Measurements from ENCODE around the gene CEP85.

The CEP85 gene

DNA sequence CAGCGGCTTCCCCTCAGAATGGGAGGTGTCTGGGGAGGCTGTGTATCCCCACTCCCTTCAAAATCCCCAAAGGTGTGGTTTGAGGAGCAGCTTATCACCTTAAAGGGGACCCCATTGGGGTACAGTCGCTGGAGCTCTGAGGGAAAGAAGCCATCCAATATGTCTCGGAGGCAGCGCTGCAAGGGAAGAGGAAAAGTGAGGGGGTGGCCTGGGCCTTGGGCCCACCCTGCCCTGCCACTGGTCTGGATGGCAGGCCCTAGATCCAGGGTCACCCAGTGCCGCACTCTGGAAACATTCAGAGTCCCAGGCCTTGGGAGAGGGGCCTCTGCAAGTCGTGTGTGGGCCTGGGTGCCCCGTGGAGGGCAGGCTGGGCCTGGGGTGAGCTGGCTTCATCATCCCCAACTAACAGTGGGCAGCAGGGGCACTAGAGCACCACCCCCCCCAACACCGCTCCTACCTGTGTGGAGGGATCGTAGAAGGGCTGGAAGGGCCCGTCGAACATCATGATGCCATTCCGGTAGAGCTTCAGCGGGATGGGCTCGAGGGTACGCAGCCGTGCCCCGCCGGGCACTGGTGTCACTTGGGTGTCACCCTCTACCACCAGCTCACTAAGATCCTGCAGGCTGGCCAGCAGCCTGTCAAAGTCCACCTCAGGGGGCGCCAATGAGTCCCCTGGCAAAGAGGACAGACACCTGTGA is 51.5 kb downstream of the CEP85 start:
- Histone ChIP-seq H3K79me2 (ENCODE audit: low read length) (no peaks in the 10 kb centered on the region), H4K20me1 (ENCODE audit: insufficient read depth, low read length) (no peaks in the 10 kb centered on the region), H3K4me2 (ENCODE audit: low read length) (no peak overlapping the region), H3K9me3 (ENCODE audit: insufficient read depth, low read length) (peaks cover 10% of the 10 kb centered on the region; the same call in 1 of the 2 replicates), H2AFZ (ENCODE audit: low read depth, low read length) (no peak overlapping the region), H3K27me3 (ENCODE audit: low read depth, low read length) (no peaks in the 10 kb centered on the region), H3K27ac (ENCODE audit: low read length) (no peak overlapping the region), H3K36me3 (replicated peaks; ENCODE audit: low read depth, low read length) (no peaks in the 10 kb centered on the region), H3K4me3 (ENCODE audit: low read length) (no peak overlapping the region), H3K4me1 (ENCODE audit: low read length) (peaks cover 40% of the 10 kb centered on the region), H3K9ac (ENCODE audit: low read length) (no peak overlapping the region)
- TF ChIP-seq EZH2phosphoT487 (IDR thresholded peaks at IDR 0.05; ENCODE audit: low read depth): no peak
- TF ChIP-seq, protein P1, sequence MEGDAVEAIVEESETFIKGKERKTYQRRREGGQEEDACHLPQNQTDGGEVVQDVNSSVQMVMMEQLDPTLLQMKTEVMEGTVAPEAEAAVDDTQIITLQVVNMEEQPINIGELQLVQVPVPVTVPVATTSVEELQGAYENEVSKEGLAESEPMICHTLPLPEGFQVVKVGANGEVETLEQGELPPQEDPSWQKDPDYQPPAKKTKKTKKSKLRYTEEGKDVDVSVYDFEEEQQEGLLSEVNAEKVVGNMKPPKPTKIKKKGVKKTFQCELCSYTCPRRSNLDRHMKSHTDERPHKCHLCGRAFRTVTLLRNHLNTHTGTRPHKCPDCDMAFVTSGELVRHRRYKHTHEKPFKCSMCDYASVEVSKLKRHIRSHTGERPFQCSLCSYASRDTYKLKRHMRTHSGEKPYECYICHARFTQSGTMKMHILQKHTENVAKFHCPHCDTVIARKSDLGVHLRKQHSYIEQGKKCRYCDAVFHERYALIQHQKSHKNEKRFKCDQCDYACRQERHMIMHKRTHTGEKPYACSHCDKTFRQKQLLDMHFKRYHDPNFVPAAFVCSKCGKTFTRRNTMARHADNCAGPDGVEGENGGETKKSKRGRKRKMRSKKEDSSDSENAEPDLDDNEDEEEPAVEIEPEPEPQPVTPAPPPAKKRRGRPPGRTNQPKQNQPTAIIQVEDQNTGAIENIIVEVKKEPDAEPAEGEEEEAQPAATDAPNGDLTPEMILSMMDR (IDR thresholded peaks at IDR 0.05; ENCODE audit: low read depth, low read length): peak; percentile 35

DNA sequence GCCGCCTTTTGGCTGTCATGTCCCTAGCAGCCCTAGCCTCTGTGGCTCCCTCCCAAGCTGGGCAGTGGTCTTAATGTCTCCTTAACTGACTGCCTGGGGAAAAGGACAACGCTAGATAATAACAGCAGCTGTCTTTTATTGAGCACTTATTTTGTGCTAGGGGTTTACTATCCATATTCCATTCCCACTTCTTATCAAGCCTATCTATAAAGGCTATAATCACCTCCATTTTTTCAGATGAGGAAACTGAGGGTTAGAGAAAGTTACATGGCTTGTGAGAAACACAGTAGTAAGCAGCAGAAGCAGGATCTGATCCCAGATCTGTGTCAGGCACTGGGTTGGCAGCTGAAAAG is 52.0 kb downstream of the CEP85 start:
- Histone ChIP-seq H3K27me3 (ENCODE audit: low read depth, low read length) (no peaks in the 10 kb centered on the region), H3K4me2 (ENCODE audit: low read length) (no peak overlapping the region), H3K9me3 (ENCODE audit: insufficient read depth, low read length) (peaks cover 10% of the 10 kb centered on the region; the same call in 1 of the 2 replicates), H4K20me1 (ENCODE audit: insufficient read depth, low read length) (no peaks in the 10 kb centered on the region), H2AFZ (ENCODE audit: low read depth, low read length) (no peak overlapping the region), H3K27ac (ENCODE audit: low read length) (no peak overlapping the region), H3K4me3 (ENCODE audit: low read length) (no peak overlapping the region), H3K9ac (ENCODE audit: low read length) (no peak overlapping the region), H3K79me2 (ENCODE audit: low read length) (no peaks in the 10 kb centered on the region), H3K36me3 (replicated peaks; ENCODE audit: low read depth, low read length) (no peaks in the 10 kb centered on the region), H3K4me1 (ENCODE audit: low read length) (peaks cover 44% of the 10 kb centered on the region)
- TF ChIP-seq EZH2phosphoT487 (IDR thresholded peaks at IDR 0.05; ENCODE audit: low read depth): no peak
- TF ChIP-seq, protein P1 (IDR thresholded peaks at IDR 0.05; ENCODE audit: low read depth, low read length): no peak

DNA sequence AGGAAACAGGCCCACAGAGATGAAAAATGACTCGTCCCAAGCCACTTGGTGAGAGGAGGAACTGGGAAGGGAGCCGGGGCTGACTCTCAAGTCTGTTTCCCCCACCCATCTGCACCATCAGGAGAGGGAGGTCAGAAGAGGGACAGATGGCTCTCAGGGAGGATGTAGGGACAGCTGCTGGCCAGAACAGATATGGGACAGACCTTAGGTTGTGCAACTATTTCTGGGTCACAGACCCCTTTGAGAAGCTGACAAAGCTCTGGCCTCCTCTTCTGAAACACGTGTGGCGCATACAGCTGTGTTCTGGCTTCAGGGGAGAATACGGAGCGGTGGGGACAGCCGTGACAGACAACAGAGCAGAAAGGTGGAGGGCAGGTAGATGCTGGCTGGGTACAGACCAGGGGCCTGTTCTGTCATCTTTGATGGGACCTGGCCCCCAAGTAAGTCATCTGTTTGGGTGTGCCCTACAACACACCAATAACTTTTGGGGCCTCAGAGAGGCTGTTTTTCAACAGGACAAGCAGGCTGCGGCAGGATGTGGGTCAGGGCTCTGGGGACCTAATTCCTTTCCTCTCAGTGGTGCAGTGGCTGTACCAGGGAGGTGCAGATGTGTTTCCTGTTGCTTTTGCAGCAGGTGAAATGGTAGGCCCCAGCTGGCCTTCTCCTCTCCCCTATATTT is 53.2 kb downstream of the CEP85 start:
- no peaks in the 10 kb centered on the region for H3K79me2 ChIP-seq (ENCODE audit: low read length)
- peaks cover 10% of the 10 kb centered on the region; the same call in 1 of the 2 replicates for H3K9me3 ChIP-seq (ENCODE audit: insufficient read depth, low read length)
- no peaks in the 10 kb centered on the region for H3K36me3 ChIP-seq (replicated peaks; ENCODE audit: low read depth, low read length)
- no peak overlapping the region for H3K4me2 ChIP-seq (ENCODE audit: low read length)
- H3K4me3 ChIP-seq (ENCODE audit: low read length): no peak overlapping the region
- no peak overlapping the region for H3K9ac ChIP-seq (ENCODE audit: low read length)
- H3K27me3 ChIP-seq (ENCODE audit: low read depth, low read length): no peaks in the 10 kb centered on the region
- TF ChIP-seq, protein P1 (IDR thresholded peaks at IDR 0.05; ENCODE audit: low read depth, low read length): no peak
- TF ChIP-seq EZH2phosphoT487 (IDR thresholded peaks at IDR 0.05; ENCODE audit: low read depth): no peak
- peak overlapping the region; percentile 19; the same call in 1 of the 2 replicates for H3K27ac ChIP-seq (ENCODE audit: low read length)
- H2AFZ ChIP-seq (ENCODE audit: low read depth, low read length): no peak overlapping the region
- no peaks in the 10 kb centered on the region for H4K20me1 ChIP-seq (ENCODE audit: insufficient read depth, low read length)
- peaks cover 46% of the 10 kb centered on the region for H3K4me1 ChIP-seq (ENCODE audit: low read length)

DNA sequence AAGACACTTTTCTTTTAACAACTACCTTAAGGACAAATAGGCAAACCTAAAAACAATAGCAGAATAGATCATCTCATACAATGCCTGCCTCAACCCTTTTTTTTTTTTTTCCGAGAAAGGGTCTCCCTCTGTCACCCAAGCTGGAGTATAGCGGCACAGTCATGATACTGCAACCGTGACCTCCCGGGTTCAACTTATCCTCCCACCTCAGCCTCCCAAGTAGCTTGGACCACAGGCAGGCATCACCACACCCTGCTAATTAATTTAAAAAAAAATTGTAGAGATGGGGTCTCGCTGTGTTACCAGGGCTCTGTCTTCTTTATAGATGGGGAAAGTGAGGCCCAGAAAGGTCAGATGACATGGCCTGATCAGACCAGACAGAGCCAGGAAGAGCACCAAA is 53.8 kb downstream of the CEP85 start:
- no peaks in the 10 kb centered on the region for H4K20me1 ChIP-seq (ENCODE audit: insufficient read depth, low read length)
- H3K9me3 ChIP-seq (ENCODE audit: insufficient read depth, low read length): peaks cover 10% of the 10 kb centered on the region; the same call in 1 of the 2 replicates
- no peaks in the 10 kb centered on the region for H3K27me3 ChIP-seq (ENCODE audit: low read depth, low read length)
- H3K4me1 ChIP-seq (ENCODE audit: low read length): peaks cover 46% of the 10 kb centered on the region
- no peak overlapping the region for H3K4me3 ChIP-seq (ENCODE audit: low read length)
- TF ChIP-seq EZH2phosphoT487 (IDR thresholded peaks at IDR 0.05; ENCODE audit: low read depth): no peak
- TF ChIP-seq, protein P1 (IDR thresholded peaks at IDR 0.05; ENCODE audit: low read depth, low read length): no peak
- no peaks in the 10 kb centered on the region for H3K79me2 ChIP-seq (ENCODE audit: low read length)
- H2AFZ ChIP-seq (ENCODE audit: low read depth, low read length): no peak overlapping the region
- no peak overlapping the region for H3K9ac ChIP-seq (ENCODE audit: low read length)
- no peaks in the 10 kb centered on the region for H3K36me3 ChIP-seq (replicated peaks; ENCODE audit: low read depth, low read length)
- H3K27ac ChIP-seq (ENCODE audit: low read length): peak overlapping the region; percentile 62; the same call in 1 of the 2 replicates
- H3K4me2 ChIP-seq (ENCODE audit: low read length): no peak overlapping the region

All from OCI-LY3 (cell line).